ENCODE results near the gene GLT1D1. TPM values are rescaled to one million over a fixed set of nuclear protein-coding genes. Genes with fewer than 3 reads are reported as not detected.

The GLT1D1 gene
- total RNA-seq, 2 experiments from 2014 or later, result 0.32 to 0.49 TPM

- no peak for ATAC-seq
- no peaks in the 10 kb centered on the region for H3K36me3 Mint-ChIP-seq (ENCODE audit: low read depth)
- no peak overlapping the region for H3K4me3 Mint-ChIP-seq
- ChIA-PET POLR2A (no interaction called here), CTCF (no interaction called here)
- H3K4me1 Mint-ChIP-seq (ENCODE audit: low read depth), result peaks cover 5% of the 10 kb centered on the region
- no peaks in the 10 kb centered on the region for H3K9me3 Mint-ChIP-seq
- no peak overlapping the region for H3K27ac Mint-ChIP-seq
- TF ChIP-seq CTCF (IDR thresholded peaks at IDR 0.05), result no peak
- no peak for DNase-seq
- intact Hi-C loops (cut with micrococcal nuclease), result no loop called here
- H3K27me3 Mint-ChIP-seq, result peaks cover 1% of the 10 kb centered on the region
Measured at GRCh38 chr12:128944956-128945355, 91.7 kb downstream of the GLT1D1 start.

DNA sequence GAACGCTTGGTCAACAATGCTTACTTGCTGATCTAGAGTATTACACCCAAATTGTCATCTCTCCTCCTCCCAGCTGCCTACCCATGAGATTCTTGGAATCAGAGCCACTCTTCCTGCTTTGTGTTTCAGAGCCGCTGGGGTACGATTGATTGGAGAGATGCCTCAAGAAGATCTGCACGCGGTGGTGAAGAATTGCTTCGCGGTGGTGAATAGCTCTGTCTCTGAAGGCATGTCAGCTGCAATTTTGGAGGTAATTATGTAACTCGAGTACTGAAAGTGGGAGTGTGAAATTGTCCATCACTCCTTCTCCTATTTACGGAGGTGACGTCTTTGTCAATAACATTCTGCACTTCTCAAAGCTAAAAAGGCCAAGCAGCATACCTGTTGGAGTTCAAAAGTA lies 93.9 kb downstream of the GLT1D1 start:
- Mint-ChIP-seq H3K36me3 (ENCODE audit: low read depth) (no peaks in the 10 kb centered on the region), H3K4me3 (no peak overlapping the region), H3K9me3 (no peaks in the 10 kb centered on the region), H3K4me1 (ENCODE audit: low read depth) (peaks cover 5% of the 10 kb centered on the region), H3K27ac (no peak overlapping the region), H3K27me3 (peaks cover 1% of the 10 kb centered on the region)
- CTCF ChIA-PET, result interaction anchor here (0.8 kb wide), 1 partner anchor 18 kb away, joined by 3 read pairs; no protein-coding TSS in a partner anchor
- no peak for ATAC-seq
- intact Hi-C loops (cut with micrococcal nuclease), result no loop called here
- no peak for TF ChIP-seq CTCF (IDR thresholded peaks at IDR 0.05)
- DNase-seq, result no peak
- POLR2A ChIA-PET, result no interaction called here

DNA sequence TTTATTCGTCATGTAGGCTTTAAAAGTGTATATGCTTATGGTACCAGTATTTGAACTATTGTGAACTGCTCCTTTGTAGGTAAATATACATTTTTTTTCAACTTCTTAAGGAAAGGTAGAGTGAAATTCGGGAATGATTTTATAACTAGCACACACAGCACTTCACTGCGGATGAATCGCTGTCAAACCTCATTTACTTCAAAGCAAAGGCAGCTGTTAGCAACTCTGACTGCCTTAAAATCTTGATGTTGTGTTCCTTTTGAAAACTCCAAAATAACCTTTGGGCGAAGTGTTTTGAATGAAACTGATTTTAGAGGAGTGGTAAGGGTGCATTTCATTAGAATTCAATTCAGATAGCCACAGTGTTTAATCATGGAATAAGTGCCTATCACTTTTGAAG lies 95.8 kb downstream of the GLT1D1 start:
- Mint-ChIP-seq H3K36me3 (ENCODE audit: low read depth) (no peaks in the 10 kb centered on the region), H3K4me1 (ENCODE audit: low read depth) (peaks cover 5% of the 10 kb centered on the region), H3K4me3 (no peak overlapping the region), H3K27ac (no peak overlapping the region), H3K9me3 (no peaks in the 10 kb centered on the region), H3K27me3 (peaks cover 1% of the 10 kb centered on the region)
- ChIA-PET POLR2A (no interaction called here), CTCF (no interaction called here)
- DNase-seq (no peak), ATAC-seq (no peak)
- TF ChIP-seq CTCF (IDR thresholded peaks at IDR 0.05), result no peak
- intact Hi-C loops (cut with micrococcal nuclease), result no loop called here

DNA sequence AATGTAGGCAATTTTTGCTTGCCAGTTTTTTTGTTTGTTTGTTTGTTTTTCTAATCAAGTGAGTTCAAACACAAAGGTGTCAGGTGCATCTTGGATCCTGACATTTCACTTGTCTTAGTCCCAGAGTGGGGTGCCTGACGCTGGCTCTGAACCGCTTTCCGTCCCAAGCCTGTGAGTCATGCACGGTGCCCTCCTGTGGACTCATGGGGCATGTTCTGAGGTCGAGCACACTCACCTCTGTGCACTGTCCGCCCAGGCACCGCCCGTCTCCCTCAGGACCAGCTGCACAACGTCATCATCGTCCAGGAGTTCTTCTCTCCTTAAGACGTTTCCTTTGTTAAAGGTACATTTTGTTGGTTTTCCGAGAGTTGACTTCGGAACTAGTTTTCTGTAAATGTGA lies 98.2 kb downstream of the GLT1D1 start:
- ChIA-PET CTCF (no interaction called here), POLR2A (no interaction called here)
- TF ChIP-seq CTCF (IDR thresholded peaks at IDR 0.05), result no peak
- peaks cover 1% of the 10 kb centered on the region for H3K27me3 Mint-ChIP-seq
- H3K36me3 Mint-ChIP-seq (ENCODE audit: low read depth), result no peaks in the 10 kb centered on the region
- H3K4me1 Mint-ChIP-seq (ENCODE audit: low read depth), result peaks cover 5% of the 10 kb centered on the region
- ATAC-seq (no peak), DNase-seq (no peak)
- no peak overlapping the region for H3K27ac Mint-ChIP-seq
- H3K9me3 Mint-ChIP-seq, result no peaks in the 10 kb centered on the region
- intact Hi-C loops (cut with micrococcal nuclease), result no loop called here
- no peak overlapping the region for H3K4me3 Mint-ChIP-seq

GRCh38 chr12:128956755-128957154 lies 103.5 kb downstream of the GLT1D1 start:
- CTCF ChIA-PET, result no interaction called here

More at GRCh38 chr12:128956755-128957154, 103.5 kb downstream of the GLT1D1 start:
- ATAC-seq (no peak), DNase-seq (no peak)
- TF ChIP-seq CTCF (IDR thresholded peaks at IDR 0.05), result no peak
- POLR2A ChIA-PET, result no interaction called here
- peaks cover 1% of the 10 kb centered on the region for H3K9me3 Mint-ChIP-seq
- H3K36me3 Mint-ChIP-seq (ENCODE audit: low read depth), result no peaks in the 10 kb centered on the region
- no peaks in the 10 kb centered on the region for H3K4me1 Mint-ChIP-seq (ENCODE audit: low read depth)
- intact Hi-C loops (cut with micrococcal nuclease), result no loop called here
- no peak overlapping the region for H3K4me3 Mint-ChIP-seq
- H3K27ac Mint-ChIP-seq, result no peak overlapping the region
- H3K27me3 Mint-ChIP-seq, result peaks cover 4% of the 10 kb centered on the region
